Mesothelial cell of epicardium (in vitro differentiated cells): Measurements from ENCODE around the gene ATP9A. TPM values are rescaled to one million over a fixed set of nuclear protein-coding genes. Genes with fewer than 3 reads are reported as not detected.
A peak's percentile ranks its signal among the peaks of the same experiment; 100 is the strongest.

Experiments
- DNase-seq, 2 experiments: peaks; one replicate each; pipeline ENCODE4 v3.0.0; 2021; ENCODE audit warnings: low spot score in 2 of 2; ENCODE audit not compliant: unreplicated experiment in 2 of 2
- H3K27ac Mint-ChIP-seq: 2 replicates; pipeline ENCODE4 v1.8.0; 2021; ENCODE audit warnings: mixed read lengths
- H3K27me3 Mint-ChIP-seq: 2 replicates; pipeline ENCODE4 v1.8.0; 2021; ENCODE audit warnings: low read depth, mixed read lengths
- H3K36me3 Mint-ChIP-seq: 2 replicates; pipeline ENCODE4 v1.8.0; 2021; ENCODE audit warnings: mixed read lengths
- H3K4me1 Mint-ChIP-seq: 2 replicates; pipeline ENCODE4 v1.8.0; 2021; ENCODE audit warnings: mixed read lengths
- H3K4me3 Mint-ChIP-seq: 2 replicates; pipeline ENCODE4 v1.8.0; 2021; ENCODE audit warnings: mild to moderate bottlenecking, moderate library complexity, mixed read lengths
- H3K9me3 Mint-ChIP-seq: 2 replicates; pipeline ENCODE4 v1.8.0; 2021; ENCODE audit warnings: mixed read lengths
- CTCF ChIP-seq: fragments of 200-600 bp; sonication (generic); IDR thresholded peaks from one replicate; pipeline ENCODE4 v1.5.0; 2021; ENCODE audit warnings: antibody characterized with exemption; ENCODE audit not compliant: unreplicated experiment
- total RNA-seq: library from RNA; stranded (reverse); gene quantifications from 3 replicates; pipeline ENCODE4 v1.2.1, GENCODE V29; 2021

The ATP9A gene
- total RNA-seq, 1 donor from 2014 or later: 80.0 TPM

- Mint-ChIP-seq H3K36me3 (peaks cover 3% of the 10 kb centered on the region), H3K27ac (no peak overlapping the region), H3K4me3 (no peak overlapping the region), H3K4me1 (peaks cover 6% of the 10 kb centered on the region), H3K27me3 (no peaks in the 10 kb centered on the region), H3K9me3 (no peaks in the 10 kb centered on the region)
- DNase-seq: no peak
- no peak for TF ChIP-seq CTCF
Observed at GRCh38 chr20:51735728-51736600, 32.2 kb downstream of the ATP9A start.

GRCh38 chr20:51734876-51735720, 33.1 kb downstream of the ATP9A start:
- Mint-ChIP-seq H3K9me3 (no peaks in the 10 kb centered on the region), H3K36me3 (peaks cover 3% of the 10 kb centered on the region), H3K27me3 (no peaks in the 10 kb centered on the region), H3K4me3 (no peak overlapping the region), H3K27ac (no peak overlapping the region), H3K4me1 (peaks cover 6% of the 10 kb centered on the region)
- DNase-seq: no peak
- TF ChIP-seq CTCF: no peak

- no peak overlapping the region for H3K4me3 Mint-ChIP-seq
- H3K27ac Mint-ChIP-seq: no peak overlapping the region
- H3K4me1 Mint-ChIP-seq: peaks cover 6% of the 10 kb centered on the region
- H3K27me3 Mint-ChIP-seq: no peaks in the 10 kb centered on the region
- peaks cover under 1% of the 10 kb centered on the region for H3K36me3 Mint-ChIP-seq
- DNase-seq: no peak
- no peaks in the 10 kb centered on the region for H3K9me3 Mint-ChIP-seq
- no peak for TF ChIP-seq CTCF
Observed at GRCh38 chr20:51733070-51733469, 35.1 kb downstream of the ATP9A start.

GRCh38 chr20:51732096-51732791, 35.9 kb downstream of the ATP9A start:
- Mint-ChIP-seq H3K4me3 (no peak overlapping the region), H3K27ac (peak overlapping the region; percentile 87), H3K9me3 (no peaks in the 10 kb centered on the region), H3K4me1 (peaks cover 6% of the 10 kb centered on the region), H3K27me3 (no peaks in the 10 kb centered on the region), H3K36me3 (peaks cover 3% of the 10 kb centered on the region)
- TF ChIP-seq CTCF: no peak
- no peak for DNase-seq

GRCh38 chr20:51731731-51732095, 36.5 kb downstream of the ATP9A start:
- DNase-seq: no peak
- Mint-ChIP-seq H3K4me1 (peaks cover 6% of the 10 kb centered on the region), H3K4me3 (no peak overlapping the region), H3K27ac (peak overlapping the region; percentile 75), H3K27me3 (no peaks in the 10 kb centered on the region), H3K9me3 (no peaks in the 10 kb centered on the region), H3K36me3 (peaks cover 3% of the 10 kb centered on the region)
- TF ChIP-seq CTCF: no peak
